OCI-LY1 (cell line): Measurements from ENCODE around the gene CRX.

Source experiments
- EZH2 ChIP-seq: fragments of 200-600 bp; sonication (generic), shearing (Covaris generic); IDR thresholded peaks from 2 replicates; pipeline ENCODE4 v1.8.0; 2017; ENCODE audit warnings: borderline replicate concordance, mixed run types, mild to moderate bottlenecking, antibody characterized with exemption, low read length, moderate library complexity, mixed read lengths
- TF ChIP-seq, protein P1 (sequence below): fragments of 200-600 bp; sonication (generic), shearing (Covaris generic); IDR thresholded peaks from 2 replicates; pipeline ENCODE4 v1.5.1; 2017; ENCODE audit warnings: mild to moderate bottlenecking, antibody characterized with exemption, low read length, moderate library complexity, mixed read lengths

DNA sequence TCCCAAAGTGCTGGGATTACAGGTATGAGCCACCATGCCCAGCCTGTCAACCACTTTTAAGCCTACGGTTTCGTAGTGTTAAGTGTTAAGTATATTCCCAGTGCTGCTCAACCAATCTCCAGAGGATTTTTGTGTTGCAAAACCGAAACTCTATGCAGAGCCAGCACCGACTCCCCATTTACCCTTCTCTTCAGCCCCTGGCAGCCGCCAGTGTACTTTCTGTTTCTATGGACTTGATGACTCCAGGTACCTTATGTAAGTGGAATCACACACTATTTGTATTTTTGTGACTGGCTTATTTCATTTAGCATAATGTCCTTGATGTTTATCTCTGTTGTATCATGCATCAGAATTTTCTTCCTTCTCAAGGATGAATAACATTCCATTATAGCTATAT lies 63.3 kb downstream of the CRX start:
- TF ChIP-seq EZH2: no peak
- TF ChIP-seq, protein P1, sequence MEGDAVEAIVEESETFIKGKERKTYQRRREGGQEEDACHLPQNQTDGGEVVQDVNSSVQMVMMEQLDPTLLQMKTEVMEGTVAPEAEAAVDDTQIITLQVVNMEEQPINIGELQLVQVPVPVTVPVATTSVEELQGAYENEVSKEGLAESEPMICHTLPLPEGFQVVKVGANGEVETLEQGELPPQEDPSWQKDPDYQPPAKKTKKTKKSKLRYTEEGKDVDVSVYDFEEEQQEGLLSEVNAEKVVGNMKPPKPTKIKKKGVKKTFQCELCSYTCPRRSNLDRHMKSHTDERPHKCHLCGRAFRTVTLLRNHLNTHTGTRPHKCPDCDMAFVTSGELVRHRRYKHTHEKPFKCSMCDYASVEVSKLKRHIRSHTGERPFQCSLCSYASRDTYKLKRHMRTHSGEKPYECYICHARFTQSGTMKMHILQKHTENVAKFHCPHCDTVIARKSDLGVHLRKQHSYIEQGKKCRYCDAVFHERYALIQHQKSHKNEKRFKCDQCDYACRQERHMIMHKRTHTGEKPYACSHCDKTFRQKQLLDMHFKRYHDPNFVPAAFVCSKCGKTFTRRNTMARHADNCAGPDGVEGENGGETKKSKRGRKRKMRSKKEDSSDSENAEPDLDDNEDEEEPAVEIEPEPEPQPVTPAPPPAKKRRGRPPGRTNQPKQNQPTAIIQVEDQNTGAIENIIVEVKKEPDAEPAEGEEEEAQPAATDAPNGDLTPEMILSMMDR: no peak
